AML-193 (cell line): Measurements from ENCODE around the gene PCDHA6.
A peak's percentile ranks its signal among the peaks of the same experiment; 100 is the strongest.
"Not testable (repeated sequence)": the region's sequence is repeated elsewhere in the genome, so short reads cannot be mapped to it uniquely, and the experiment has no call there.

Experiments used
- DNase-seq, 2 experiments: peaks; one replicate each; lab custom pipeline; 2025; lab: John Stamatoyannopoulos, UW

PCDHA6 gene, protein sequence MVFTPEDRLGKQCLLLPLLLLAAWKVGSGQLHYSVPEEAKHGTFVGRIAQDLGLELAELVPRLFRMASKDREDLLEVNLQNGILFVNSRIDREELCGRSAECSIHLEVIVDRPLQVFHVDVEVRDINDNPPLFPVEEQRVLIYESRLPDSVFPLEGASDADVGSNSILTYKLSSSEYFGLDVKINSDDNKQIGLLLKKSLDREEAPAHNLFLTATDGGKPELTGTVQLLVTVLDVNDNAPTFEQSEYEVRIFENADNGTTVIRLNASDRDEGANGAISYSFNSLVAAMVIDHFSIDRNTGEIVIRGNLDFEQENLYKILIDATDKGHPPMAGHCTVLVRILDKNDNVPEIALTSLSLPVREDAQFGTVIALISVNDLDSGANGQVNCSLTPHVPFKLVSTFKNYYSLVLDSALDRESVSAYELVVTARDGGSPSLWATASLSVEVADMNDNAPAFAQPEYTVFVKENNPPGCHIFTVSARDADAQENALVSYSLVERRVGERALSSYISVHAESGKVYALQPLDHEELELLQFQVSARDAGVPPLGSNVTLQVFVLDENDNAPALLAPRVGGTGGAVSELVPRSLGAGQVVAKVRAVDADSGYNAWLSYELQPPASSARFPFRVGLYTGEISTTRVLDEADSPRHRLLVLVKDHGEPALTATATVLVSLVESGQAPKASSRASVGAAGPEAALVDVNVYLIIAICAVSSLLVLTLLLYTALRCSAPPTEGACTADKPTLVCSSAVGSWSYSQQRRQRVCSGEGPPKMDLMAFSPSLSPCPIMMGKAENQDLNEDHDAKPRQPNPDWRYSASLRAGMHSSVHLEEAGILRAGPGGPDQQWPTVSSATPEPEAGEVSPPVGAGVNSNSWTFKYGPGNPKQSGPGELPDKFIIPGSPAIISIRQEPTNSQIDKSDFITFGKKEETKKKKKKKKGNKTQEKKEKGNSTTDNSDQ

DNA sequence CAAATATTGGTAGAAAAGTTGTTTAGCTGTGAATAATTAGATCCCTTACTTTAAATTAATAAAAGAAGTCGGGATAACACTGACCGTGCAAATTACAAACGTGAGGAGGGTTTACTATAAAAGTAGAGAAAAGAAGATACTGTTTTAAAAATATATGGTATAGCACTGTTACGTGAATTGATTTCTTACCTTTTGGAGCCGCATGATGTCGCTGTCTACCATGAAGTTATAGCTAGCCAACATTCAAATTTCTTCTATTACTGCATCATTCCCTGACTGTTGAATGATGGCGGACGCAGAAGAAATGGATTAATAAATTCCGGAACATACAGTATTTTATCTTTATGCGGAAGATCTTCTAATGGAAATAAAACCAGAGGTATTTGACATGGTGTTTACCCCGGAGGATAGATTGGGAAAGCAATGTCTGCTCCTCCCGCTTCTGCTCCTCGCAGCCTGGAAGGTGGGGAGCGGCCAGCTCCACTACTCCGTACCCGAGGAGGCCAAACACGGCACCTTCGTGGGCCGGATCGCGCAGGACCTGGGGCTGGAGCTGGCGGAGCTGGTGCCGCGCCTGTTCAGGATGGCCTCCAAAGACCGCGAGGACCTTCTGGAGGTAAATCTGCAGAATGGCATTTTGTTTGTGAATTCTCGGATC is at the start of gene PCDHA6:
PCDHA6 (plus strand) TSS at position 257 of the 658 bp plus-strand sequence; CDS start at position 389, 132 bp downstream.
- no peak for DNase-seq

DNA sequence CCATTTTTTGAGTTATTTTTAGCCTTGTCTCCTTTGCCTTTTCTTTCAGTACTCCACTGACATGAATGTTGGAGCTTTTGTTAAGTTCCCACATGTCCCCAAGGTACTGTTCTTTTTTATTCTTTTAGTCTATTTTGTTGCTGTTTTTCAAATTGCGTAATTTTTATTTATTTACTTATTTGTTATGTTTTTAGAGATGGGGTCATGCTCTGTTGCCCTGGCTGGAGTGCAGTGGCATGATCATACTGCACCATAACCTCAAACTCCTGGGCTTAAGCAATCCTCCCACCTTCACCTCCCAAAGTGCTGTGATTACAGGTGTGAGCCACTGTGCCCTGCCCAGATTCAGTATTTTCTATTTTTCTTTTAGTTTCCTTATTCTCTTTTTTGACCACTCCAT is 47.2 kb upstream of the PCDHA6 start:
- DNase-seq: no peak

DNA sequence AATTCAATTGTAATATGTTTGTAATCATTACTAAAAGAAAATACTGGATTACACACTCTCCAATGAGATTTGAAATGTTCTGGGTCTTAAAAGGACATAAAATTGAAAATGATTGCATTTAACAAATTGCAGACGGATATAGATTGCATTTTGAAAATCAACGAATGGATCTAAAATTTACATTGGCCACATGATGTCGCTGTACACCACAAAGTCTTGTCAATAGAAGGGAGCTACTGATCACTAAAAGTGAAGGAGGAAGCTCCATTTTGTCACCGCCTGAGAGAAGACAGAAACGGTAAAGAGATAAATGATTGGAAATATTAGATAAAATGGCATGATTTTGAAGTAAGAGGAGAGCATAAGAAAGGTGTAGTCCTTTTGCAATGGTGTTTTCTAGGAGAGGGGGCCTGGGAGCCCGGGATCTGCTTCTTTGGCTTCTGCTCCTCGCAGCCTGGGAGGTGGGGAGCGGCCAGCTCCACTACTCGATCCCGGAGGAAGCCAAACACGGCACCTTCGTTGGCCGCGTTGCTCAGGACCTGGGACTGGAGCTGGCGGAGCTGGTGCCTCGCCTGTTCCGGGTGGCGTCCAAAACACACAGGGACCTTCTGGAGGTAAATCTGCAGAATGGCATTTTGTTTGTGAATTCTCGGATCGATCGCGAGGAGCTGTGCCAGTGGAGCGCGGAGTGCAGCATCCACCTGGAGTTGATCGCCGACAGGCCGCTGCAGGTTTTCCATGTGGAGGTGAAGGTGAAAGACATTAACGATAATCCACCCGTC is 41.7 kb upstream of the PCDHA6 start, which contains the start of gene PCDHA1:
PCDHA1 (plus strand) TSS at position 236 of the 782 bp plus-strand sequence.
- DNase-seq: peak; percentile 52 to 54

DNA sequence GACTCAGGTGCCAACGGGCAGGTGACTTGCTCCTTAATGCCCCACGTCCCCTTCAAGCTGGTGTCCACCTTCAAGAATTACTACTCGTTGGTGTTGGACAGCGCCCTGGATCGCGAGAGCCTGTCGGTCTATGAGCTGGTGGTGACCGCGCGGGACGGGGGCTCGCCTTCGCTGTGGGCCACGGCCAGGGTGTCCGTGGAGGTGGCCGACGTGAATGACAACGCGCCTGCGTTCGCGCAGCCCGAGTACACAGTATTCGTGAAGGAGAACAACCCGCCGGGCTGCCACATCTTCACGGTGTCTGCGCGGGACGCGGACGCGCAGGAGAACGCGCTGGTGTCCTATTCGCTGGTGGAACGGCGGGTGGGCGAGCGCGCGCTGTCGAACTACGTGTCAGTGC is 40.3 kb upstream of the PCDHA6 start:
- not testable (repeated sequence) for DNase-seq

DNA sequence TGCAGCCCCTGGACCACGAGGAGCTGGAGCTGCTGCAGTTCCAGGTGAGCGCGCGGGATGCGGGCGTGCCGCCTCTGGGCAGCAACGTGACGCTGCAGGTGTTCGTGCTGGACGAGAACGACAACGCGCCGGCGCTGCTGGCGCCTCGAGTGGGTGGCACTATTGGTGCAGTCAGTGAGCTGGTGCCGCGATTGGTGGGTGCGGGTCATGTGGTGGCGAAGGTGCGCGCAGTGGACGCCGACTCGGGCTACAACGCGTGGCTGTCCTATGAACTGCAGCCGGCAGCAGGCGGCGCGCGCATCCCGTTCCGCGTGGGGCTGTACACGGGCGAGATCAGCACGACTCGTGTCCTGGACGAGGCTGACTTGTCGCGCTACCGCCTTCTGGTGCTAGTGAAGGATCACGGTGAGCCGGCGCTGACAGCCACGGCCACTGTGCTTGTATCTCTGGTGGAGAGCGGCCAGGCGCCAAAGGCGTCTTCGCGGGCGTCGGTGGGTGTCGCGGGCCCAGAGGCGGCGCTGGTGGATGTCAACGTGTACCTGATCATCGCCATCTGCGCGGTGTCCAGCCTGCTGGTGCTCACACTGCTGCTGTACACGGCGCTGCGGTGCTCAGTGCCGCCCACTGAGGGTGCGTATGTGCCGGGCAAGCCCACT is 39.8 kb upstream of the PCDHA6 start:
- DNase-seq: not testable (repeated sequence)

DNA sequence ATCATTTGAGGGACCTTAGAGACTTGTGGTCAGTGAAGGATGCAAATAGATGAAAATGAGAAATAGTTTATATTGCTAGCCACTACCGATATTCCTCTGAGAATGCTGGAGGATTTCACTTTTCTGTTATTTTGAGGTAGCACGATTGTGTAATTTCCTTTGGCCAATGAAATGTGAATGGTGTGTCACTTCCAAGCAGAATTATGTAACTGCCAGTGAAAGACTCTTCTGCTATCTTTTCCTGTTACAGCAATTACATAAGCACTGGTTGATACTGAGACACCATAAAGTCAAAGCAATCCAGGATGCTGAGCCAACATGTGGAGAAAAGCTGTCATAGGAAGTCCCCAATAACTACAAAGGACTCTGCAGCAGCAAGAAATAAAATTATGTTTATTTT is 36.7 kb upstream of the PCDHA6 start:
- peak; percentile 77 to 78 for DNase-seq

DNA sequence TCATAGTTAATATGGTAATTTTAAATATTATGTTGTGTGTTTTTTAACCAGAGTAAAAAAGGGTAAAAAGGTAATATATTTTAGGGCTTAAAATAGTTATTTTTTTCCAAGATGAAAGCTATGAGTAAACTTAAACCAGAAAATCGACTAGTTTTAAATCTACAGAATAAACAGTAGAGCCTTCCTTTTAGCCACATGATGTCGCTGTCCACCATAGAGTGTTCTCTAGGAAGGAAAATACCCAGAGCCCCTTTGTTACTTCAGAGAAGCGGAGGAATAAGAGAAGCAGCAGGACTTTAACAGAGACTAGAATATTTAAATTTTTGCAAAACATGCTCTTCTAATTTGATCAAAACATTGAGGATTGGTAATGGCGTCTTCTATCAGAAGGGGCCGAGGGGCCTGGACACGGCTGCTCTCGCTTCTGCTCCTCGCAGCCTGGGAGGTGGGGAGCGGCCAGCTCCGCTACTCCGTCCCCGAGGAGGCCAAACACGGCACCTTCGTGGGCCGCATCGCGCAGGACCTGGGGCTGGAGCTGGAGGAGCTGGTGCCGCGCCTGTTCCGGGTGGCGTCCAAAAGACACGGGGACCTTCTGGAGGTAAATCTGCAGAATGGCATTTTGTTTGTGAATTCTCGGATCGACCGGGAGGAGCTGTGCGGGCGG is 33.0 kb upstream of the PCDHA6 start, which contains the start of gene PCDHA2:
PCDHA2 (plus strand) TSS at position 258 of the 664 bp plus-strand sequence.
- DNase-seq: peak in 1 of 2 experiments; percentile 1

DNA sequence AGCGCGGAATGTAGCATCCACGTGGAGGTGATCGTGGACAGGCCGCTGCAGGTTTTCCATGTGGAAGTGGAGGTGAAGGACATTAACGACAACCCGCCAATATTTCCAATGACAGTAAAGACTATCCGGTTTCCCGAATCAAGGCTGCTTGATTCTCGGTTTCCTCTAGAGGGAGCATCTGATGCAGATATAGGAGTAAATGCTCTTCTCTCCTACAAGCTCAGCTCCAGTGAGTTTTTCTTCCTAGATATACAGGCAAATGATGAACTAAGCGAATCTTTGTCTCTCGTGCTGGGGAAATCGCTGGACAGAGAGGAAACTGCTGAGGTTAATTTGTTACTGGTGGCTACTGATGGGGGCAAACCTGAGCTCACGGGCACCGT is 32.5 kb upstream of the PCDHA6 start:
- no peak for DNase-seq

DNA sequence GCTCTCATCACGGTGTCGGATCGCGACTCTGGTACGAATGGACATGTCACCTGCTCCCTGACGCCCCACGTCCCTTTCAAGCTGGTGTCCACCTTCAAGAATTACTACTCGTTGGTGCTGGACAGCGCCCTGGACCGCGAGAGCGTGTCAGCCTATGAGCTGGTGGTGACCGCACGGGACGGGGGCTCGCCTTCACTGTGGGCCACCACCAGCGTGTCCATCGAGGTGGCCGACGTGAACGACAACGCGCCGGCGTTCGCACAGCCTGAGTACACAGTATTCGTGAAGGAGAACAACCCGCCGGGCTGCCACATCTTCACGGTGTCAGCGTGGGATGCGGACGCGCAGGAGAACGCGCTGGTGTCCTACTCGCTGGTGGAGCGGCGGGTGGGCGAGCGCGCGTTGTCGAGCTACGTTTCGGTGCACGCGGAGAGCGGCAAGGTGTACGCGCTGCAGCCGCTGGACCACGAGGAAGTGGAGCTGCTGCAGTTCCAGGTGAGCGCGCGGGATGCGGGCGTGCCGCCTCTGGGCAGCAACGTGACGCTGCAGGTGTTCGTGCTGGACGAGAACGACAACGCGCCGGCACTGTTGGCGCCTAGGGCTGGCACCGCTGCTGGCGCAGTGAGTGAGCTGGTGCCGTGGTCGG is 31.6 kb upstream of the PCDHA6 start:
- not testable (repeated sequence) for DNase-seq

DNA sequence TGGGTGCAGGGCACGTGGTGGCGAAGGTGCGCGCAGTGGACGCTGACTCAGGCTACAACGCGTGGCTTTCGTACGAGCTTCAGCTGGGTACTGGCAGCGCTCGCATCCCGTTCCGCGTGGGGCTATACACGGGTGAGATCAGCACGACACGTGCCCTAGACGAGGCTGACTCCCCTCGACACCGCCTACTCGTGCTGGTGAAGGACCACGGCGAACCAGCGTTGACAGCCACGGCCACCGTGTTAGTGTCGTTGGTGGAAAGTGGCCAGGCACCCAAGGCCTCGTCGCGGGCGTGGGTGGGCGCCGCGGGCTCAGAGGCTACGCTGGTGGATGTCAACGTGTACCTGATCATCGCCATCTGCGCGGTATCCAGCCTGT is 31.1 kb upstream of the PCDHA6 start:
- no peak for DNase-seq

DNA sequence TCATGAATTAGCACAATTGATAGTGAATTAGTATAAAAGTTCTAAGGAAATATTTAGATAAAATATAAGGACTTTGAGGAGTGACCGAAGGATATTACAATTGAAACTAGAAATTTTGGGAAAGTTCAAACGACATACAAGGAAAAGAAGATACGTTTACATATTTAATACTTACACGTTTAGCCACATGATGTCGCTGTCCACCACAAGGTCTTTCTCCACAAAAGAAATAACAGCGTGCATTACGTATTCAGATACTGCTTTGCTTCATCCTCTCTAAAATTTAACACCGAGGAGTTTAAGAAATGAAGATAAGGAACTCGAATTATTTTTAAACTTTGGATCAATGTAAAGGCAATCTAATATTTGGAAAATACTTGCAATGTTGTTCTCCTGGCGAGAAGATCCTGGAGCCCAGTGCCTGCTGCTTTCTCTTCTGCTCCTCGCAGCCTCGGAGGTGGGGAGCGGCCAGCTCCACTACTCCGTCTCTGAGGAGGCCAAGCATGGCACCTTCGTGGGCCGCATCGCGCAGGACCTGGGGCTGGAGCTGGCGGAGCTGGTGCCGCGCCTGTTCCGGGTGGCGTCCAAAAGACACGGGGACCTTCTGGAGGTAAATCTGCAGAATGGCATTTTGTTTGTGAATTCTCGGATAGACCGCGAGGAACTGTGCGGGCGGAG is 26.8 kb upstream of the PCDHA6 start, which contains the start of gene PCDHA3:
PCDHA3 (plus strand) TSS at position 242 of the 678 bp plus-strand sequence.
- no peak for DNase-seq

DNA sequence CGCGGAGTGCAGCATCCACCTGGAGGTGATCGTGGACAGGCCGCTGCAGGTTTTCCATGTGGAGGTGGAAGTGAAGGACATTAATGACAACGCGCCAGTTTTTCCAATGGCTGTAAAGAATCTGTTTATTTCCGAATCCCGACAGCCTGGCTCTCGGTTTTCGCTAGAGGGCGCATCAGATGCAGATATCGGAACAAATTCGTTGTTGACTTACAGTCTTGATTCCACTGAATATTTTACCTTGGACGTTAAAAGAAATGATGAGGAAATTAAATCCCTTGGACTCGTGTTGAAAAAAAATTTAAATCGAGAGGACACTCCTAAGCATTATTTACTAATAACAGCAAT is 26.3 kb upstream of the PCDHA6 start:
- no peak for DNase-seq

DNA sequence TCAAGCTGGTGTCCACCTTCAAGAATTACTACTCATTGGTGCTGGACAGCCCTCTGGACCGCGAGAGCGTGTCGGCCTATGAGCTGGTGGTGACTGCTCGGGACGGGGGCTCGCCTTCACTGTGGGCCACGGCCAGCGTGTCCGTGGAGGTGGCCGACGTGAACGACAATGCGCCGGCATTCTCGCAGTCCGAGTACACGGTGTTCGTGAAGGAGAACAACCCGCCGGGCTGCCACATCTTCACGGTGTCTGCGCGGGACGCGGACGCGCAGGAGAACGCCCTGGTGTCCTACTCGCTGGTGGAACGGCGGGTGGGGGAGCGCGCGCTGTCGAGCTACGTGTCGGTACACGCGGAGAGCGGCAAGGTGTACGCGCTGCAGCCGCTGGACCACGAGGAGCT is 25.4 kb upstream of the PCDHA6 start:
- DNase-seq: not testable (repeated sequence)

DNA sequence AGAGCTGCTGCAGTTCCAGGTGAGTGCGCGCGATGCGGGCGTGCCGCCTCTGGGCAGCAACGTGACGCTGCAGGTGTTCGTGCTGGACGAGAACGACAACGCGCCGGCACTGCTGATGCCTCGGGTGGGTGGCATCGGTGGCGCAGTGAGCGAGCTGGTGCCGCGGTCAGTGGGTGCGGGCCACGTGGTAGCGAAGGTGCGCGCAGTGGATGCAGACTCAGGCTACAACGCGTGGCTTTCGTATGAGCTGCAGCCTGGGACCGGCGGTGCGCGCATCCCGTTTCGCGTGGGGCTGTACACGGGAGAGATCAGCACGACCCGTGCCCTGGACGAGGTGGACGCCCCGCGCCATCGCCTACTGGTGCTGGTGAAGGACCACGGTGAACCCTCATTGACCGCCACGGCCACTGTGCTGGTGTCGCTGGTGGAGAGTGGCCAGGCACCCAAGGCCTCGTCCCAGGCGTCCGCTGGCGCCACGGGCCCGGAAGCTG is 24.9 kb upstream of the PCDHA6 start:
- no peak for DNase-seq

DNA sequence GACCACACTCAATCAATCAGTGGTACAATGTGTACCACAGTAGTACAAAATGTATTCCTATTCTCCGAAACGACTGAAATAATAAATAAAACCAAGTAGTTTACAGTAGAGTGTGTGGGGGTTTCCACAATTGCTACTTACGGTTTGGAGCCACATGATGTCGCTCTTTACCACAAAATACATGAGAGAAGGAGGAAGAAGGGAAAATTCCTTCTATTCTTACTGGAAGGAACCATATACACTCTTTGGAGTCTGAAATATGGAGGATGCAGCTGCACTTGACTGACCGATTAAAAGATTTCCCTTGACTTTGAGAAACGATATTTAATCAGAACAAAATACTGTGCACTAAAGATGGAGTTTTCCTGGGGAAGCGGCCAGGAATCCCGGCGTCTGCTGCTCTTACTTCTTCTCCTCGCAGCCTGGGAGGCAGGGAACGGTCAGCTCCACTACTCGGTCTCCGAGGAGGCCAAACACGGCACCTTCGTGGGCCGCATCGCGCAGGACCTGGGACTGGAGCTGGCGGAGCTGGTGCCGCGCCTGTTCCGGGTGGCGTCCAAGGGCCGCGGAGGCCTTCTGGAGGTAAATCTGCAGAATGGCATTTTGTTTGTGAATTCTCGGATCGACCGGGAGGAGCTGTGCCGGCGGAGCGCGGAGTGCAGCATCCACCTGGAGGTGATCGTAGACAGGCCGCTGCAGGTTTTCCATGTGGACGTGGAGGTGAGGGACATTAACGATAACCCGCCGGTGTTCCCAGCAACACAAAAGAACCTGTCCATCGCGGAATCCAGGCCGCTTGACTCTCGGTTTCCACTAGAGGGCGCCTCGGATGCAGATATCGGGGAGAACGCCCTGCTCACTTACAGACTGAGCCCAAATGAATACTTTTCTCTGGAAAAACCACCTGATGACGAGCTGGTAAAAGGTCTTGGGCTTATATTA is 20.7 kb upstream of the PCDHA6 start, which contains the start of gene PCDHA4:
PCDHA4 (plus strand) TSS at position 235 of the 942 bp plus-strand sequence.
- no peak for DNase-seq

DNA sequence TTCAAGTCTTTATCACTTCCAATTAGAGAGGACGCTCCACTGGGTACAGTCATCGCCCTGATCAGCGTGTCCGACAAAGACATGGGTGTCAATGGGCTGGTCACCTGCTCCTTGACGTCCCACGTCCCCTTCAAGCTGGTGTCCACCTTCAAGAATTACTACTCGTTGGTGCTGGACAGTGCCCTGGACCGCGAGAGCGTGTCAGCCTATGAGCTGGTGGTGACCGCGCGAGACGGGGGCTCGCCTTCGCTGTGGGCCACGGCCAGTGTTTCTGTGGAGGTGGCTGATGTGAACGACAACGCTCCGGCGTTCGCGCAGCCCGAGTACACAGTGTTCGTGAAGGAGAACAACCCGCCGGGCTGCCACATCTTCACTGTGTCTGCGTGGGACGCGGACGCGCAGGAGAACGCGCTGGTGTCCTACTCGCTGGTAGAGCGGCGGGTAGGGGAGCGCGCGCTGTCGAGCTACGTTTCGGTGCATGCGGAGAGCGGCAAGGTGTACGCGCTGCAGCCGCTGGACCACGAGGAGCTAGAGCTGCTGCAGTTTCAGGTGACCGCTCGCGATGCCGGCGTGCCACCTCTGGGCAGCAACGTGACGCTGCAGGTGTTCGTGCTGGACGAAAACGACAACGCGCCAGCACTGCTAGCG is 19.4 kb upstream of the PCDHA6 start:
- DNase-seq: not testable (repeated sequence)

DNA sequence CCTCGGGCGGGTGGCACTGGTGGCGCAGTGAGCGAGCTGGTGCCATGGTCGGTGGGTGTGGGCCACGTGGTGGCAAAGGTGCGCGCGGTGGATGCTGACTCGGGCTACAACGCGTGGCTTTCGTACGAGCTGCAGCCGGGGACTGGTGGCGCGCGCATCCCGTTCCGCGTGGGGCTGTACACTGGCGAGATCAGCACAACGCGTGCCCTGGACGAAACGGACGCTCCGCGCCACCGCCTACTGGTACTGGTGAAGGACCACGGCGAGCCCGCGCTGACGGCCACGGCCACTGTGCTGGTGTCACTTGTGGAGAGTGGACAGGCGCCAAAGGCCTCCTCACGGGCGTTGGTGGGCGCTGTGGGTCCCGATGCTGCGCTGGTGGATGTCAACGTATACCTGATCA is 18.9 kb upstream of the PCDHA6 start:
- DNase-seq: no peak
